Middle frontal gyrus (tissue), 1 donor: ENCODE measurements around the gene CD14.
"Not testable (repeated sequence)": the region's sequence is repeated elsewhere in the genome, so short reads cannot be mapped to it uniquely, and the experiment has no call there.

Source experiments
- DNase-seq: peaks from one replicate; pipeline ENCODE4 v3.0.0-alpha.2; 2015; ENCODE audit warnings: low spot score; ENCODE audit errors: extremely low spot score

CD14 gene

GRCh38 chr5:140635291-140636257, 2.6 kb upstream of the CD14 start:
- DNase-seq, result no peak

GRCh38 chr5:140634103-140634502, 1.1 kb upstream of the CD14 start:
- DNase-seq, result no peak

GRCh38 chr5:140633501-140633900, 526 bp upstream of the CD14 start:
- no peak for DNase-seq

- no peak for DNase-seq
Observed at GRCh38 chr5:140632366-140633020, 482 bp downstream of the CD14 start.

- no peak for DNase-seq
Observed at GRCh38 chr5:140631831-140632365, 1.1 kb downstream of the CD14 start.

GRCh38 chr5:140631036-140631417, 1.9 kb downstream of the CD14 start:
- no peak for DNase-seq

GRCh38 chr5:140630292-140631035, 2.5 kb downstream of the CD14 start:
- DNase-seq, result no peak

GRCh38 chr5:140628711-140629110, 4.3 kb downstream of the CD14 start:
- DNase-seq, result no peak

GRCh38 chr5:140627972-140628371, 5.0 kb downstream of the CD14 start:
- no peak for DNase-seq

GRCh38 chr5:140624886-140625285, 8.1 kb downstream of the CD14 start:
- not testable (repeated sequence) for DNase-seq

GRCh38 chr5:140623061-140623460, 9.9 kb downstream of the CD14 start:
- not testable (repeated sequence) for DNase-seq

- DNase-seq, result no peak
Observed at GRCh38 chr5:140622301-140622700, 10.7 kb downstream of the CD14 start.

GRCh38 chr5:140611020-140611521, 21.9 kb downstream of the CD14 start:
- DNase-seq, result no peak

GRCh38 chr5:140609126-140609525, 23.8 kb downstream of the CD14 start:
- no peak for DNase-seq

GRCh38 chr5:140608722-140609121, 24.3 kb downstream of the CD14 start:
- no peak for DNase-seq

GRCh38 chr5:140607031-140607430, 25.9 kb downstream of the CD14 start:
- DNase-seq, result no peak

GRCh38 chr5:140605879-140606278, 27.1 kb downstream of the CD14 start:
- DNase-seq, result no peak

- DNase-seq, result no peak
Observed at GRCh38 chr5:140603734-140604133, 29.2 kb downstream of the CD14 start.

- DNase-seq, result not testable (repeated sequence)
Observed at GRCh38 chr5:140603446-140603698, 29.6 kb downstream of the CD14 start.

- DNase-seq, result no peak
Observed at GRCh38 chr5:140602147-140602546, 30.8 kb downstream of the CD14 start.

GRCh38 chr5:140600096-140600495, 32.9 kb downstream of the CD14 start:
- no peak for DNase-seq

GRCh38 chr5:140598836-140599235, 34.1 kb downstream of the CD14 start:
- DNase-seq, result no peak
